ENCODE data around the gene SAMD4B.

The SAMD4B gene

GRCh38 chr19:39333507-39333906, 8.7 kb upstream of the SAMD4B start:
- TF ChIP-seq CTCF (IDR thresholded peaks at IDR 0.05), result no peak

- TF ChIP-seq CTCF (IDR thresholded peaks at IDR 0.05), result no peak
These were observed 7.7 kb upstream of the SAMD4B start for GRCh38 chr19:39334444-39334976.

GRCh38 chr19:39335168-39335548, 7.1 kb upstream of the SAMD4B start:
- TF ChIP-seq CTCF (IDR thresholded peaks at IDR 0.05), result no peak

- TF ChIP-seq CTCF (IDR thresholded peaks at IDR 0.05), result no peak
These were observed 5.7 kb upstream of the SAMD4B start for GRCh38 chr19:39336483-39336882.

- TF ChIP-seq CTCF (IDR thresholded peaks at IDR 0.05), result no peak
These were observed 2.5 kb upstream of the SAMD4B start for GRCh38 chr19:39339674-39340073.

- no peak for TF ChIP-seq CTCF (IDR thresholded peaks at IDR 0.05)
These were observed 997 bp upstream of the SAMD4B start for GRCh38 chr19:39341129-39341718.

GRCh38 chr19:39342647-39343305, 555 bp downstream of the SAMD4B start:
- TF ChIP-seq CTCF (IDR thresholded peaks at IDR 0.05), result no peak

Data from LNCAP (cell line).